Mucosa of rectum (tissue), 2 donors: Measurements from ENCODE around the gene NCAM1.

Experiments used
- H3K27ac ChIP-seq, 2 donors: one replicate each; pipeline ENCODE4 v1.7.0; 2013; ENCODE audit warnings: inconsistent platforms in 2 of 2, low read depth in 2 of 2, low read length in 2 of 2
- H3K27me3 ChIP-seq, 2 donors: one replicate each; pipeline ENCODE4 v1.7.0; 2013; ENCODE audit warnings: low read length in 2 of 2; ENCODE audit not compliant: control insufficient read depth in 2 of 2, insufficient read depth in 2 of 2
- H3K36me3 ChIP-seq, 2 donors: one replicate each; pipeline ENCODE4 v1.7.0; 2013; ENCODE audit warnings: low read length in 2 of 2; ENCODE audit not compliant: control insufficient read depth in 2 of 2, insufficient read depth in 2 of 2
- H3K4me1 ChIP-seq, 2 donors: one replicate each; pipeline ENCODE4 v1.7.0; 2013; ENCODE audit warnings: low read length in 2 of 2, mild to moderate bottlenecking in 1 of 2; ENCODE audit not compliant: control insufficient read depth in 2 of 2, insufficient read depth in 2 of 2
- H3K4me3 ChIP-seq, 2 donors: one replicate each; pipeline ENCODE4 v1.7.0; 2013; ENCODE audit warnings: low read length in 2 of 2
- H3K9ac ChIP-seq, 2 donors: one replicate each; pipeline ENCODE4 v1.7.0; 2013; ENCODE audit warnings: low read length in 2 of 2, low read depth in 1 of 2, mild to moderate bottlenecking in 1 of 2
- H3K9me3 ChIP-seq, 2 donors: one replicate each; pipeline ENCODE4 v1.7.0; 2013; ENCODE audit warnings: low read length in 2 of 2; ENCODE audit not compliant: control insufficient read depth in 2 of 2
- donor health status: healthy.
- donor health status: Normal muscosa, but diverticular disease.

NCAM1 gene

GRCh38 chr11:113245216-113245615 is 284.0 kb downstream of the NCAM1 start:
- Histone ChIP-seq H3K9me3 (no peaks in the 10 kb centered on the region), H3K4me3 (no peak overlapping the region), H3K36me3 (no peaks in the 10 kb centered on the region), H3K27me3 (no peaks in the 10 kb centered on the region), H3K9ac (no peak overlapping the region), H3K27ac (no peak overlapping the region), H3K4me1 (no peaks in the 10 kb centered on the region)

DNA sequence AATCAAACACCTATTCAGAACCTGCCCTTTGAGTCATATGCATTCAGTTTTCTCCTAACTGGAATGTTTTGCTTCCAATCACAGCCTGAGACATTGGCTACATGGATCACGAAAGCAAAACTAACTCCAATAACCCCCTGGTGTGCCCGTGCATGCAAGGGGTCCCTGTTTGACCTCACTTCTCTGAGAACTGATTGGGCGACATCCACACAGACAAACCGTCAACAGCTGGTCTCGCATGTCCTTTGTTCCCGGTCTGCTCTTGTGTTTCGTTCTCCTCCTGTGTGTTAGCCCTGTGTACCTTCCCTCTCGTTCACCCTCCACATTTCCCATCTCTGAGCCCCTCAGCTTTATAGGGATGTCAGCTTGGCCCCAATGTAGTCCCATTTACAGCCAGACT is 286.0 kb downstream of the NCAM1 start:
- no peaks in the 10 kb centered on the region for H3K27me3 ChIP-seq
- H3K9me3 ChIP-seq: no peaks in the 10 kb centered on the region
- H3K4me1 ChIP-seq: no peaks in the 10 kb centered on the region
- H3K9ac ChIP-seq: no peak overlapping the region
- no peaks in the 10 kb centered on the region for H3K36me3 ChIP-seq
- H3K4me3 ChIP-seq: no peak overlapping the region
- H3K27ac ChIP-seq: no peak overlapping the region

GRCh38 chr11:113247966-113248365 is 286.7 kb downstream of the NCAM1 start:
- Histone ChIP-seq H3K4me3 (no peak overlapping the region), H3K27me3 (no peaks in the 10 kb centered on the region), H3K9me3 (no peaks in the 10 kb centered on the region), H3K9ac (no peak overlapping the region), H3K4me1 (no peaks in the 10 kb centered on the region), H3K36me3 (no peaks in the 10 kb centered on the region), H3K27ac (no peak overlapping the region)

GRCh38 chr11:113248702-113249490 is 287.7 kb downstream of the NCAM1 start:
- H3K9me3 ChIP-seq: no peaks in the 10 kb centered on the region
- no peaks in the 10 kb centered on the region for H3K4me1 ChIP-seq

DNA sequence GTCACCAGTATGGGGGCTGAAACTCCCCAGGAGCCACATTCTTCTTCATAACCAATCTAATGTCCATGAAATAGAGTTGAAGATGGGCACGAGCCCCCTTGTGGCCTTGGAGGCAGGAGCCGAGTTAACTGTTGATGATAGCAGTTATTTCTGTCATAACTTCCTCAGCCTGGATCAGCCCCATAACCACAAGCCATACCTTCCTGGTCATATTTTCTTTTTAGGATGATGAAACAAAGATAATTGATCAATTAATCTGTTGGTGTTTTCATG is 288.2 kb downstream of the NCAM1 start:
- H3K4me3 ChIP-seq: no peak overlapping the region
- H3K27ac ChIP-seq: no peak overlapping the region
- no peak overlapping the region for H3K9ac ChIP-seq
- no peaks in the 10 kb centered on the region for H3K27me3 ChIP-seq
- H3K9me3 ChIP-seq: no peaks in the 10 kb centered on the region
- H3K36me3 ChIP-seq: no peaks in the 10 kb centered on the region
- H3K4me1 ChIP-seq: no peaks in the 10 kb centered on the region

More at GRCh38 chr11:113248702-113249490, 287.7 kb downstream of the NCAM1 start:
- no peak overlapping the region for H3K9ac ChIP-seq
- no peaks in the 10 kb centered on the region for H3K36me3 ChIP-seq
- H3K4me3 ChIP-seq: no peak overlapping the region
- H3K27me3 ChIP-seq: no peaks in the 10 kb centered on the region
- H3K27ac ChIP-seq: no peak overlapping the region

GRCh38 chr11:113249786-113250185 is 288.6 kb downstream of the NCAM1 start:
- H3K9me3 ChIP-seq: no peaks in the 10 kb centered on the region
- H3K27ac ChIP-seq: no peak overlapping the region
- no peaks in the 10 kb centered on the region for H3K4me1 ChIP-seq
- no peaks in the 10 kb centered on the region for H3K27me3 ChIP-seq
- no peaks in the 10 kb centered on the region for H3K36me3 ChIP-seq
- H3K4me3 ChIP-seq: no peak overlapping the region
- H3K9ac ChIP-seq: no peak overlapping the region

GRCh38 chr11:113251281-113251680 is 290.1 kb downstream of the NCAM1 start:
- Histone ChIP-seq H3K9ac (no peak overlapping the region), H3K36me3 (no peaks in the 10 kb centered on the region), H3K9me3 (no peaks in the 10 kb centered on the region)

DNA sequence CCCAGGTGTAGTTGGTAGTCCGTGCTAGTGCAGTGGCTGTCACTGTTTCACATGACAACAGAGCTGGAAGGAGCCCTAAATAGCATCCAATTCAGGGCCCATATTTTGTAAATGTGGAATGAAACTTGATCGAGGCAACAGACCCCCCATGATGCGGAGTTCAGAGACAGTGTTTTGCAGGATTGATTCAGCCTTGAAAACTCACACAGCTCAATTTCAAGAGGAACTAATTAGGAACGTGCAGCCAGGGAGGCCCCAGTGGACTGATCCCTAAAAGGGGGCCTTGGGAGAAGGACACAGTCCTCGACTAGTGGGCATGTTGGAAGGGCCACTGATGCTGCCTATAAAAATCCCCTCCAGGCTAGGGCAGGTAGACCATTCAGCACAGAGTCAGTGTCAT is 292.2 kb downstream of the NCAM1 start:
- Histone ChIP-seq H3K9ac (no peak overlapping the region), H3K27me3 (no peaks in the 10 kb centered on the region), H3K9me3 (no peaks in the 10 kb centered on the region), H3K27ac (no peak overlapping the region), H3K4me1 (no peaks in the 10 kb centered on the region), H3K4me3 (no peak overlapping the region), H3K36me3 (no peaks in the 10 kb centered on the region)

More at GRCh38 chr11:113251281-113251680, 290.1 kb downstream of the NCAM1 start:
- H3K4me1 ChIP-seq: no peaks in the 10 kb centered on the region
- H3K27ac ChIP-seq: no peak overlapping the region
- H3K4me3 ChIP-seq: no peak overlapping the region
- H3K27me3 ChIP-seq: no peaks in the 10 kb centered on the region

GRCh38 chr11:113255096-113255495 is 293.9 kb downstream of the NCAM1 start:
- no peak overlapping the region for H3K9ac ChIP-seq
- H3K4me1 ChIP-seq: no peaks in the 10 kb centered on the region
- no peaks in the 10 kb centered on the region for H3K27me3 ChIP-seq
- no peaks in the 10 kb centered on the region for H3K36me3 ChIP-seq
- H3K27ac ChIP-seq: no peak overlapping the region
- H3K9me3 ChIP-seq: no peaks in the 10 kb centered on the region
- no peak overlapping the region for H3K4me3 ChIP-seq

DNA sequence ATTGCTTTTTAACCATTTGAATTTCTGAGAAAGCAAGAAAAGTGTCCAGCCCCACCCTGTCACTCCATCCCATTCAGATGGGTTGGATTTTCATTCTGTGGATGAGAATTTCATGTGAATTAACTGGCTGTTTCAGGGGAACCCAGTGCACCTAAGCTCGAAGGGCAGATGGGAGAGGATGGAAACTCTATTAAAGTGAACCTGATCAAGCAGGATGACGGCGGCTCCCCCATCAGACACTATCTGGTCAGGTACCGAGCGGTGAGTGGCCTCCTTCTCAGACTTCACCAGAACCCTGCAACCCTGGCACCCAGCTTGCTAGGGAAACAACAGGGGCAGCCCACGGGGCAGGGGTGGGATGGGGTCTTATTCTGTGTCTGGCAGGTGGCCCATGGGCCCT is 294.5 kb downstream of the NCAM1 start:
- H3K36me3 ChIP-seq: no peaks in the 10 kb centered on the region
- no peak overlapping the region for H3K4me3 ChIP-seq
- no peaks in the 10 kb centered on the region for H3K27me3 ChIP-seq
- no peaks in the 10 kb centered on the region for H3K4me1 ChIP-seq
- H3K27ac ChIP-seq: no peak overlapping the region
- H3K9me3 ChIP-seq: no peaks in the 10 kb centered on the region
- H3K9ac ChIP-seq: no peak overlapping the region
